Subcutaneous adipose tissue (tissue), 4 donors: ENCODE measurements around the gene HP1BP3. TPM values are rescaled to one million over a fixed set of nuclear protein-coding genes. Genes with fewer than 3 reads are reported as not detected.

Experiments
- CTCF ChIP-seq: fragments of 450-650 bp; IDR thresholded peaks from one replicate; pipeline ENCODE4 v1.5.1; 2016; ENCODE audit warnings: low read depth, mild to moderate bottlenecking, control low read depth, antibody characterized with exemption, moderate library complexity
- total RNA-seq, 4 donors: library from RNA; depleted of rRNA; stranded (reverse); fragments of >200 nt; gene quantifications; one replicate each; pipeline ENCODE4 v1.1.0, GENCODE V29; 2016

HP1BP3 gene
- total RNA-seq, 4 donors from 2014 or later, result 192 to 273 (median 229) TPM

GRCh38 chr1:20735581-20736111, 51.5 kb downstream of the HP1BP3 start:
- TF ChIP-seq CTCF, result no peak

- no peak for TF ChIP-seq CTCF
Measured at GRCh38 chr1:20733360-20733975, 53.6 kb downstream of the HP1BP3 start.

GRCh38 chr1:20732588-20733359, 54.3 kb downstream of the HP1BP3 start, which contains the start of gene SH2D5:
SH2D5 (minus strand) TSS chr1:20732703; CDS start chr1:20728044, 4,659 bp downstream.
- no peak for TF ChIP-seq CTCF

GRCh38 chr1:20732071-20732587, 55.0 kb downstream of the HP1BP3 start:
- TF ChIP-seq CTCF, result no peak

GRCh38 chr1:20731057-20731991, 55.8 kb downstream of the HP1BP3 start:
- no peak for TF ChIP-seq CTCF

GRCh38 chr1:20730690-20731056, 56.4 kb downstream of the HP1BP3 start:
- TF ChIP-seq CTCF, result no peak
